ENCODE data around the gene SIGLEC9. TPM values are rescaled to one million over a fixed set of nuclear protein-coding genes. Genes with fewer than 3 reads are reported as not detected.
A peak's percentile ranks its signal among the peaks of the same experiment; 100 is the strongest.

SIGLEC9 gene
- total and polyA plus RNA-seq, 2 donors (not counting 1 experiment from before 2014, with no cell fraction given), result 0.72 TPM; not detected in 1

DNA sequence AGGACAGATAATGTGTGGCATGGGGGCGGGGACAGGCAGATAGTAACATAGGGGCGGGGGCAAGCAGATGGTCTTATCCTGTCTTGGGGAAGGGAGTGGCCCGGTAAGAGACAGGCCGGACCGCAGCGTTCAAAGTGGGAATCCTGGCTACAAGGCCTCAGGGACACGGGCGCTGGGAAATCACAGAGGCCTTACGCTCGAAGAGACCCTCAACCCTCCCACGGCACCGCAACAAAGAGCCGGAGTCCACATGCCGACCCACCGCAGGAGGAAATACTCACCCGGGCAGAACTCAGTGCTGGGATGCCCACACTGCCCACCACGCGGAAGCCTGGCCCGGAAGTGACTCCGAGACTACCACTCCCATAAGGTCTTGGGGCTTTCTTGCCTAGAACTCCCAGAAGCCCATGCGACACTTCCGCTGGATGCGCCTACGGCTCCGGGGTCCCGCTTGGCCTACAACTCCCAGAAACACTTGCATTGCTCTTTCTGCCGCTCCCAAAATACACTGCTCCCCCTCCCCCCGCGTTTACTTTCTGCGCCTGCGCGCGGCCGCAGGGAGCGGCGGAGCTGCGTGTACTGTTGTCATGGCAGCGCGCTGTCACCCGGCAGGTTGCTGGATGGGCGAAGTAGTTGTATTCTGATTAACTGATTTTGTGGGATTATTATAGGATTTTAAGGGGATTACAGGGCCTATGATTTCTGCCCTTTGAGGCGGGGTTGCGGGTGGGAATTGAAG lies 16.5 kb upstream of the SIGLEC9 start, which contains the start of gene CTU1:
TSS of gene CTU1 (minus strand) at position 344 of the 739 bp plus-strand sequence. CDS start 3,840 bp downstream, outside the sequence.
- Mint-ChIP-seq H3K9me3 (ENCODE audit: insufficient read depth) (no peaks in the 10 kb centered on the region), H3K4me3 (peak within 1 kb of the TSS; percentile 99), H3K27me3 (no peaks in the 10 kb centered on the region), H3K4me1 (peaks cover 35% of the 10 kb centered on the region), H3K27ac (peak within 1 kb of the TSS; percentile 97)
- TF ChIP-seq EZH2 (IDR thresholded peaks at IDR 0.05; ENCODE audit: borderline replicate concordance, insufficient read depth, low read depth, low read length, poor library complexity, severe bottlenecking), result no peak
- TF ChIP-seq, protein P1, sequence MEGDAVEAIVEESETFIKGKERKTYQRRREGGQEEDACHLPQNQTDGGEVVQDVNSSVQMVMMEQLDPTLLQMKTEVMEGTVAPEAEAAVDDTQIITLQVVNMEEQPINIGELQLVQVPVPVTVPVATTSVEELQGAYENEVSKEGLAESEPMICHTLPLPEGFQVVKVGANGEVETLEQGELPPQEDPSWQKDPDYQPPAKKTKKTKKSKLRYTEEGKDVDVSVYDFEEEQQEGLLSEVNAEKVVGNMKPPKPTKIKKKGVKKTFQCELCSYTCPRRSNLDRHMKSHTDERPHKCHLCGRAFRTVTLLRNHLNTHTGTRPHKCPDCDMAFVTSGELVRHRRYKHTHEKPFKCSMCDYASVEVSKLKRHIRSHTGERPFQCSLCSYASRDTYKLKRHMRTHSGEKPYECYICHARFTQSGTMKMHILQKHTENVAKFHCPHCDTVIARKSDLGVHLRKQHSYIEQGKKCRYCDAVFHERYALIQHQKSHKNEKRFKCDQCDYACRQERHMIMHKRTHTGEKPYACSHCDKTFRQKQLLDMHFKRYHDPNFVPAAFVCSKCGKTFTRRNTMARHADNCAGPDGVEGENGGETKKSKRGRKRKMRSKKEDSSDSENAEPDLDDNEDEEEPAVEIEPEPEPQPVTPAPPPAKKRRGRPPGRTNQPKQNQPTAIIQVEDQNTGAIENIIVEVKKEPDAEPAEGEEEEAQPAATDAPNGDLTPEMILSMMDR (IDR thresholded peaks at IDR 0.05), result no peak
- Histone ChIP-seq H3K36me3 (replicated peaks in 1 of 2; ENCODE audit: control extremely low read depth in 1 of 2, control insufficient read depth in 1 of 2, extremely low read depth in 1 of 2, insufficient read depth in 2 of 2, low read length in 1 of 2) (peaks cover 0 to 4% of the 10 kb centered on the region in 2 experiments), H3K27me3 (replicated peaks in 1 of 4; ENCODE audit: control extremely low read depth in 1 of 4, control insufficient read depth in 3 of 4, insufficient read depth in 4 of 4, low read length in 3 of 4) (peaks cover 0 to 6% (median 2%) of the 10 kb centered on the region in 4 experiments), H2AFZ (ENCODE audit: insufficient read depth, low read depth, low read length, poor library complexity, severe bottlenecking) (peak within 1 kb of the TSS; percentile 69), H3K9ac (ENCODE audit: low read length) (peak within 1 kb of the TSS; percentile 88), H3K79me2 (ENCODE audit: control insufficient read depth, insufficient read depth, low read length) (peaks cover 45% of the 10 kb centered on the region), H3K4me3 (ENCODE audit: control extremely low read depth in 1 of 5, extremely low read depth in 1 of 5, insufficient read depth in 1 of 5, low read depth in 2 of 5, low read length in 4 of 5) (peak within 1 kb of the TSS; percentile 68 to 88 (median 80)), H3K9me3 (ENCODE audit: control extremely low read depth in 1 of 3, control insufficient read depth in 2 of 3, insufficient read depth in 1 of 3, low read length in 2 of 3) (no peaks in the 10 kb centered on the region), H3K4me1 (ENCODE audit: control insufficient read depth in 2 of 2, insufficient read depth in 2 of 2, low read length in 2 of 2) (peaks cover 11 to 16% of the 10 kb centered on the region in 2 donors), H3K27ac (ENCODE audit: low read length in 2 of 2) (peak within 1 kb of the TSS; percentile 57 to 76), H3K4me2 (replicated peaks; ENCODE audit: low read depth, low read length, poor library complexity, severe bottlenecking) (peak within 1 kb of the TSS; percentile 96), H4K20me1 (ENCODE audit: control insufficient read depth, insufficient read depth, low read length, poor library complexity, severe bottlenecking) (peaks cover 22% of the 10 kb centered on the region)
- peak; percentile 96 for ATAC-seq (ENCODE audit: low read depth)
- peak; percentile 99 for DNase-seq
- intact Hi-C loops (cut with micrococcal nuclease), result loop anchor here (1.0 to 2.0 kb wide), 2 partner anchors 231 to 597 kb away; partner anchors contain the start of gene JOSD2
- ChIA-PET CTCF (no interaction called here), POLR2A (no interaction called here)
- WGBS (ENCODE audit: insufficient coverage), result under 1% methylated on average over 43 of the region's 43 CpGs

DNA sequence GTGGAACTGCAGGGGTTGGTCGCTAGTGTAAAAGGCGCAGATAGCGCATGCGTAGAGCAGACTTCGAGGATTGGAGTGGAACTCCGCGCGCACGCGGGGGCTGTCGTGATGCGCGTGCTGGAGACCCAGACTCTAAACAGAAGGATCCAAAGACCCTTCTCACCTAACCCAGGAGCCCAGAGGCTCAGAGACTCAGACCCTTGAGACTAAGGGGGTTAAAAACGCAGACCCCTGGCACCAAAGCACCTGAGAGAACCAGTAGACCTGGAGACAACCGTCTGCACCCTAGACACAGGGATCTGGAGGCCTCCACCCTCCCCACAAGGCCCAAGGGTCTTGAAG lies 15.9 kb upstream of the SIGLEC9 start:
- no peak for TF ChIP-seq EZH2 (IDR thresholded peaks at IDR 0.05; ENCODE audit: borderline replicate concordance, insufficient read depth, low read depth, low read length, poor library complexity, severe bottlenecking)
- TF ChIP-seq, protein P1 (IDR thresholded peaks at IDR 0.05), result no peak
- H3K9me3 ChIP-seq (ENCODE audit: control extremely low read depth in 1 of 3, control insufficient read depth in 2 of 3, insufficient read depth in 1 of 3, low read length in 2 of 3), result no peaks in the 10 kb centered on the region
- H3K79me2 ChIP-seq (ENCODE audit: control insufficient read depth, insufficient read depth, low read length), result peaks cover 40% of the 10 kb centered on the region
- peak overlapping the region; percentile 99 for H3K4me3 Mint-ChIP-seq
- H3K4me1 ChIP-seq (ENCODE audit: control insufficient read depth in 2 of 2, insufficient read depth in 2 of 2, low read length in 2 of 2), result peaks cover 11 to 16% of the 10 kb centered on the region in 2 donors
- H3K27me3 Mint-ChIP-seq, result no peaks in the 10 kb centered on the region
- POLR2A ChIA-PET, result no interaction called here
- CTCF ChIA-PET, result no interaction called here
- peak overlapping the region; percentile 68 to 88 (median 80) for H3K4me3 ChIP-seq (ENCODE audit: control extremely low read depth in 1 of 5, extremely low read depth in 1 of 5, insufficient read depth in 1 of 5, low read depth in 2 of 5, low read length in 4 of 5)
- intact Hi-C loops (cut with micrococcal nuclease), result loop anchor here (1.0 to 2.0 kb wide), 2 partner anchors 230 to 597 kb away; partner anchors contain the start of gene JOSD2
- H3K9ac ChIP-seq (ENCODE audit: low read length), result peak overlapping the region; percentile 88
- H3K4me1 Mint-ChIP-seq, result peaks cover 35% of the 10 kb centered on the region
- DNase-seq, result no peak
- peak overlapping the region; percentile 69 for H2AFZ ChIP-seq (ENCODE audit: insufficient read depth, low read depth, low read length, poor library complexity, severe bottlenecking)
- no peaks in the 10 kb centered on the region for H3K9me3 Mint-ChIP-seq (ENCODE audit: insufficient read depth)
- H3K4me2 ChIP-seq (replicated peaks; ENCODE audit: low read depth, low read length, poor library complexity, severe bottlenecking), result peak overlapping the region; percentile 96
- peak overlapping the region; percentile 97 for H3K27ac Mint-ChIP-seq
- H4K20me1 ChIP-seq (ENCODE audit: control insufficient read depth, insufficient read depth, low read length, poor library complexity, severe bottlenecking), result peaks cover 18% of the 10 kb centered on the region
- ATAC-seq (ENCODE audit: low read depth), result peak; percentile 39
- peaks cover 0 to 1% of the 10 kb centered on the region in 2 experiments for H3K36me3 ChIP-seq (replicated peaks in 1 of 2; ENCODE audit: control extremely low read depth in 1 of 2, control insufficient read depth in 1 of 2, extremely low read depth in 1 of 2, insufficient read depth in 2 of 2, low read length in 1 of 2)
- peak overlapping the region; percentile 57 to 76 for H3K27ac ChIP-seq (ENCODE audit: low read length in 2 of 2)
- 4% methylated on average over 14 of the region's 15 CpGs for WGBS (ENCODE audit: insufficient coverage)
- peaks cover 0 to 7% (median 3%) of the 10 kb centered on the region in 4 experiments for H3K27me3 ChIP-seq (replicated peaks in 1 of 4; ENCODE audit: control extremely low read depth in 1 of 4, control insufficient read depth in 3 of 4, insufficient read depth in 4 of 4, low read length in 3 of 4)
